GM21825 (cell line): ENCODE data around the gene APC.
A peak's percentile ranks its signal among the peaks of the same experiment; 100 is the strongest.
"Not testable (repeated sequence)": the region's sequence is repeated elsewhere in the genome, so short reads cannot be mapped to it uniquely, and the experiment has no call there.

Source experiments
- ATAC-seq: cut with Tn5 transposase; IDR thresholded peaks from one replicate; pipeline ENCODE4 v1.9.1; 2021; ENCODE audit warnings: mild to moderate bottlenecking, moderate library complexity; ENCODE audit not compliant: unreplicated experiment

APC gene

DNA sequence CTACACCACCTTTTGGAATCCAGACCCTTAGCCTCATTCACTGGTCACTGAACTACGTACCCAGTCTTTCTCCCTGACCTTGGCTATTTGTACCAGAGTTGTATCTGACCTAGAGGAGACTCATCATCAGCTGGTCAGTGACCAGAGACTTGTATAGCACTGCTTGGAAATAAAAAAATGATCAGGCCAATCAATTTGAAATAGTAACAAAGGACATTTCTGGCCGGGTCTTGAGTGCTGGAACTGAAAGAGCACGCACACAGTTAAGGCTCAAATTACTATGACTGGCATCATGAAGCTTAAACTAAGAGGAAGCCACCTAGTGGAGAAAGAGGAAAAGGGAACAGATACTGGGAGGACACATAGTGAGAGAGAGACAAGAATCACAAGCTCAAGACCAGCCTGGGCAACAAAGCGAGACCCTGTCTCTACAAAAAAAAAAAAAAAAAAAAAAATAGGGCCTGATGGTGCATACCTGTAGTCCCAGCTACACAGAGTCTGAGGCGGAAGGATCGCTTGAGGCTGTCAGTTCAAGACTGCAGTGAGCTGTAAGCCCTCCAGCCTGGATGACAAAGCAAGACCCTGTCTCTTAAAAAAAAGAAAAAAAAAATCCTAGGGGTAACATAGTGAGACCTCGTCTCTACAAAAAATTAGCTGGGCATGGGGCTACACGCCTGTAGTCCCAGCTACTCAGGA lies 110.6 kb downstream of the APC start:
- ATAC-seq = peak; percentile 99

DNA sequence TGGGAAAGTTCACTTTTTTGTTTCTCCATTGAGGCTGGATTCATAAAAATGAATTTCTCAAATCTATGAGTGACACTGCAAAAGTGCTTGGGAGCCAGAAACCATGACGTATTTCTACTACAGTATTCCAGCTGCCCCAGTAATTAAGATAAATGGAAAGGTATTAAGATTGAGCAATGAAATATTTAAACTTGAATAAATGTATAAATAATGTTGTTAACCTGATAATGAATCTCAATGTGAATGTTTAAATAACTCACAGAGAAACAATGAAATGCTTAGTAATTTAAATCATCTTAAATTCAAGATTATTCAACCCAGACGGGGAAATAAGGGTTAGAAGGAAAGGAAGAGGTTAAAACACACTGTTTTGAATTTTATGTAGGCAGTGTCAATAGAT lies 112.2 kb downstream of the APC start:
- ATAC-seq = no peak

DNA sequence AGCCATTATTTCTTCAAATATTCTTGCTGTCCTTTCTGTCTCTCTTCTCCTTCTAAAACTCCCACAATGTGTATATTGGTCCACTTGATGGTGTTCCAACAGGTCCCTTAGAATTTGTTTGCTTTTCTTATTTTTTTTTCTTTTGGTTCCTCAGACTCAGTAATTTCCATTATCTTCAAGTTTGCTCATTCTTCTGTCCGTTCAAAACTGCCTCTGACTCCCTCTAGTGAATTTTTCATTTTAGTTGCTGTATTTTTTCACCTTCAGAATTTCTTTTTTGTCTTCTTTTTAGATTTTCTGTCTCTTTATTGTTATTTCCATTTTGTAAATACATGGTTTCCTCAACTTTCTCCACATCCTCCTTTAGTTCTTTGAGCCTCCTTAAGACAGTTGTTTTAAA lies 117.0 kb downstream of the APC start:
- ATAC-seq = no peak

DNA sequence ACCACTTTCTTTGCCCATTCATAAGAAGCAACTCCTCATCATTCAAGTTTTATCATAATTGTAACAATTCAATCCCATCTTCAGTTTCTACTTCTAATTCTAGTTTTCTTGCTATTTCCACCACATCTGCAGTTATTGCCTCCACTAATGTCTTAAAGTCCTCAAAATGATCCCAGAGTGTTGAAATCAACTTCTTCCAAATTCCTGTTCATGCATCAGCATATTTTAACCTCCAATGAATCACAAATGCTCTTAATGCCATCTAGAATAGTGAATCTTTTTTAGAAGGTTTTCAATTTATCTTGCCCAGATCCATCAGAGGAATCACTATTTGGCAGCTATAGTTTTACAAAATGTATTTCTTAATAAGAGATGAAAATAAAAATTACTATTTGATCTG lies 120.2 kb downstream of the APC start:
- ATAC-seq = no peak

DNA sequence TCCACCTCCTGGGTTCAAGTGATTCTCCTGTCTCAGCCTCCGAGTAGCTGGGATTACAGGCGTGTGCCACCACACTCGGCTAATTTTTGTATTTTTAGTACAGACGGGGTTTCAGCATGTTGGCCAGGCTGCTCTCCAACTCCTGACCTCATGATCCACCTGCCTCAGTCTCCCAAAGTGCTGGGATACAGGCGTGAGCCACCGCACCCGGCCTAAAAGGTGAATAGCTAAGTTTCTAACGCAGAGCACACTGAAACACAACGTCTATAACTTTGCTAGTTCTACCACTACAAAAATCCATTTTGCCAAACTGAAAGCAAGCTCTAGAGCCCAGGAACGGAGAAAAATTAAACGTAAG lies 122.9 kb downstream of the APC start:
- not testable (repeated sequence) for ATAC-seq

DNA sequence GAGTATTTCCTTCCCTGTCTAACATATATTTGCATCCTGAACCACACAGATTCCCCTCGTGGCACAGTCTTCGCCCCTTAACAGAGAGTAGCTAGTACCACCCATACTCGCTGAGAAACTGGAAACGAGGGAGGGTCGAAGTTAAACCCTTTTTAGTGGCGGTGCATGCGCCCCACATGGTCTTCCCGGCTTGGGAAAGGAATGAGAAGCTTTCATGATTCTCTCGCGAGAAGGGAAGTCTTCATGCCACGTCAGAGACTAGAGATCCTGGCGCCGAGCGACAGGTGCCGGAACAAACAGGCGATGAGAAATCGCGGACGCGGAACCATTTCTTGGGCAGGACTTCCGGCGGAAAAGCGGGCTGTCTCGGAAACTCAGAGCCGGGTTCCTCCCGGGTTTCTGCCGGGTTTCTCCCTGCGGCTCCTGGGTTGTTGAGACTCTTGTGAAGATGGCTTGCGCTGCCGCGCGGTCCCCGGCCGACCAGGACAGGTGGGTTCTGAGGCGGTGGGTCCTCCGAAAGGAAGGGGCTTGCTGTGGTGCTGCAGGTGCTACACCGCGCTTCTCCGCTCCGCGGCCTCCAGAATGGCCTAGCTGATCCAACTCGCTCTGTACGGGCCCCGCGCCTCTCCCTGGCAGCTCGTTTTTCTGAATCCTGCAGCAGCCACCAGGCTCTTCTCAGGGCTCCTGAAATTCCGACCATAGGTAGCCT lies 123.4 kb downstream of the APC start, which contains the start of gene SRP19:
TSS of gene SRP19 (plus strand) at position 359 of the 709 bp plus-strand sequence. CDS start at position 449, 90 bp downstream.
- peak; percentile 99 for ATAC-seq

DNA sequence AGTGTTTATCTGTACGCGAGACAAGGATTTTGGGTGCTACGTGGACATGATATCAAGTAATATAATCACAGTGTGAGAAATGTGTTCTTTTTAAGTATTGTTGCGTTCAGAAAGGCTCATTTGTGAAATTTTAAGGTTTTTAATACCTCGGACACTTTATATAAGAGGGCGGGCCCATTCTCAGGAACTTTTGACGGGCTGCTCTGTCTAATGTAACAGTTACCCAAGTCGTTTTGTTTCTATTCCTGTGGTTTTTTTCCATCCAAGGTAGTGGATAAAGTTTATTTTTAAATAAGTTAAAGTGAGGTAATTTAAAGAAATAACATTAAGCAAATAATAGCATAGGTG lies 123.9 kb downstream of the APC start:
- no peak for ATAC-seq

DNA sequence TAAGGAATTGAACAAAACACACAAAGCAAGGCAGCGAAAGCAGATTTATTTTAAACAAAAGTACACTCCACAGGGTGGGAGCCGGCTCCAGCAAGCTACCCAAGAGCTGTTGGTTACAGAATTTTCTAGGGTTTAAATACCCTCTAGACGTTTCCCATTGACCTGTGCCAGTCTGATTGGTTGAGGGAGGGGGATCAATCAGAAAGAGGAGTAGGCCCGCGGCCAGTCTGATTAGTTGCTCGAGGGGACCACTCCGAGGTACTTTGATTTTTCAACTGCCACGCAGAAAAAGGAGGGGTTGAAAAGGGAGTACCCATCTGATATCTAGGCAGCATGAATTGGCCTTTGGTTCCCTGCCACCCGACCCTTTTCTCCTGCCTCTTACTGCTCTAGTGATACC lies 124.4 kb downstream of the APC start:
- ATAC-seq = no peak

DNA sequence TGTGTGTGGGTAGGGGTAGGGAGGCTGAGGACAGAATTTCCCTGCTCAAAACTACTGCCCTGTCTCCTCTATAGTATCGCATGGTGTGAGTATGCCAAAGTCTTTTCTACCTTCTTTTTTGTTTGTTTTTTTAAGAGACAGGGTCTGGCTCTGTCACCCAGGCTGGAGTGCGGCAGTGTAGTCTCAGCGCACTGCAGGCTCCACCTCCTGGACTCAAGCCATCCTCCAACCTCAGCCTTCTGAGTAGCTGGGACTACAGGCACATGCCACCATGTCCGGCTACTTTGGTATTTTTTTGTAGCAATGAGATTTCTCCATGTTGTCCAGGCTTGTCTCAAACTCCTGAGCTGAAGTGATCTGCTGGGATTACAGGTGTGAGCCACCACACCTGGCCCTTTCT lies 125.9 kb downstream of the APC start:
- ATAC-seq = no peak

DNA sequence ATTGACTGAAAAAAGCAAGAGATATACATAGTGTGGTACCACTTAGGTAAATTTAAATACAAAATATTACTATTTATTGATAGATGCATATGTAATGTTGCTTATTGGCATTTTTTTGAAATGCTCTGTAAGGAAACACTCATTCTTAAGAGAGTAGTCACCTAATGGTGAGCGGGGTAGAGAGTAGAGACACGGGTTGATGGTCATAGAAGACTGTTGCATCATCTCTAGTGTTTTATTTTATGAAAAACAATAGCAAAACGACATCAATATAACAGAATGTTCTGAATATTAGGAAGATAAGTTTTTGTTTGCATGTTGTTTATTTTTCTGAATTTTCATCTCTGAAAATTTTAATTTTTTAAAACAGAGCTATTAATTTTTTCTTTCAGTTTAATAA lies 127.4 kb downstream of the APC start:
- no peak for ATAC-seq

DNA sequence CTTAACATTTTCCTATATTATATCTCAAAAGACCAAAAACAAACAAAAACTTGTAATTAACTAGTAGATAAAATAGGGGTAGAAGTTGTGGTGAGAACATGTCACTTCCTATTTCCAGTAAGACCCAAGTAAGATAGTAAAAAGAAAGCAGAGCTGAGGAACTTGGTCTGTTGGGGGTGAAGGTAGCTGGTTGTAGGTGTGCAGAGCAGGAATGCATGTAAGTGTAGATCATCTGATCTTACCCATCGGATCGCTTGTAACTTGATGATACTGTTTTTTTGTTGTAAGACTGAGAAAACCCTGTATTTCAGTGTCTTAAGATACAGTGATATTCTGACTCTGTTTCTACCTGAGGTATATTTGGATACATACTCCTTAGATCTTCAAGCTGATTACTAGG lies 129.1 kb downstream of the APC start:
- ATAC-seq = no peak

DNA sequence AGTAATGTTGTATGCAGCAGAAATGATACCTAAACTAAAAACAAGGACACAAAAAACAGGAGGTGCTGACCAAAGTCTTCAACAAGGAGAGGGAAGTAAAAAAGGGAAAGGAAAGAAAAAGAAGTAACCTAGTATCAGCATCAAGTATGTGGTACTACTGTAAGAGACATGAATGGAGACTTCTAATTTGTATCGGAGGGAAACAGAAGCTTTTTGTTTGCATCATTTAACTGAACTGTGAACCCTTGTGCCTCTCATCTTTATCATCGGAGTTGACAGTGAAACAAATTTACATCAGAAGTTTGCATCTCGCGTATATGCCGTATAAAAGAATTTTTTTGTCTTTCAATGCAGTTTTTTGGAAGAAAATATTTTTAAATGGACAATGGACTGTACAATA lies 129.7 kb downstream of the APC start:
- ATAC-seq = no peak

DNA sequence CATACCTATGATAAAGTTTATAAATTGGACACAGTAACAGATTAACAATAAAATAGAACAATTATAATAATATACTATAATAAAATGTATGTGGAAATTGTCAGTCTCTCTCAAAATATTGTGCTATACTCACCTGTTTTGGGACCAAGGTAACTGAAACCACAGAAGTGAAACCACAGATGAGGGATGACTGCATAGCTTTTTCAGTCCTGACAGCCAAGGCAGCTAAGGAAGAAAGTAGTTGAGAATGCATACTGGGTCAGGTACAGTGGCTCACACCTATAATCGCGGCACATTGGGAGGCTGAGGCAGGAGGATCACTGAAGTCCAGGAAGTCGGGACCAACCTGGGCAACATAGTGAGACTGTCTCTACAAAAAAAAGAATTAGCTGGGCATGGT lies 132.3 kb downstream of the APC start:
- peak; percentile 73 for ATAC-seq

DNA sequence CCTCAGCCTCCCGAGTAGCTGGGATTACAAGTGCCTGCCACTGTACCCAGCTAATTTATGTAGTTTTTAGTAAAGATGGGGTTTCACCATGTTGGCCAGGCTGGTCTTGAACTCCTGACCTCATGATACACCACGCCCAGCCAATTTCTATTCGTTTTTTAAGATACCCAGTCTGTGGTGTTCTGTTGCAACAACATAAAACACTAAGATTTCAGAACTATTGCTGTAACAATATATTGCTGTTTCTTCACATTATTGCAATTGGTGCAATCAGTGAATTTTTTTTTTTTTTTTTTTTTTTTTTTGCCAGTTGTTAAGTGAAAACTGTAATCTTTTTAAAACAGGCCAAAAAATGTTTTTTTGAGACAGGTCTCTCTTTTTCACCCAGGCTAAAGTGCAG lies 133.3 kb downstream of the APC start:
- ATAC-seq = no peak

DNA sequence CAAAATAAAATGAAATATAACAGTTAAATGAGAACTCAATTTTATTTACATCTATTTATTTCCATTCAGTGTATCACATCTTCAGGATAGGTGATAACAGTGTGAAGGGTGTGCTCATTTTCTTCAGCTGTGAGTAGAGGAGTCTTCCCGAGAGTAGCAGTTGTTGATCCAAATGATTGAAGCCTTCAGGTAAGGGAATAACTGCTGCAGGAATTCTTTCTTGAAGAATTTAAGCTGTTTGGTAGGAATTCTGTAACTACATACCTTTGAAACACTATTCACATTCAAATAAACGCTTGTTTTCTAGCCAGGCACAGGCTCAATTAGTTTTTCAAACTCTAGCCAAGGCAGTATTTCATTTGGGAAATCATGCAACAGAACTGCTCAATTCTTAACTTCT lies 138.7 kb downstream of the APC start:
- ATAC-seq = no peak

DNA sequence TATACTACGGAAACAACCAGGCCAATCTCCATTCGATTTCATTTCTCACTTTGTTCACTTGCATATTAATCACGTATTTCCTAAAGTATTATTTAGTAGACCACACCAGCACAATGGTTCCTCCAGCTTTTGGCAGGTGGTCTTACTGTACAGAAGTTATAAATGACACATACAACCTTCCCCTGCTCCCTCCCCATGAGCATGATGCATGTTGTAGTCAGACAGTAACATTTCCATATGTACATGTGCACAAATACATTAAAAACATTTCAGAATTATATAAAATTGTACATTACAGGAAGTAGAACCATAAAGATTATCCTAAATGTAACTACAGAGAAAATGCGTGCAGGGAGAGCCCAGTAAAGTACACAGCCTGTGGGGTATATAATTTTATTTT lies 140.4 kb downstream of the APC start:
- no peak for ATAC-seq

DNA sequence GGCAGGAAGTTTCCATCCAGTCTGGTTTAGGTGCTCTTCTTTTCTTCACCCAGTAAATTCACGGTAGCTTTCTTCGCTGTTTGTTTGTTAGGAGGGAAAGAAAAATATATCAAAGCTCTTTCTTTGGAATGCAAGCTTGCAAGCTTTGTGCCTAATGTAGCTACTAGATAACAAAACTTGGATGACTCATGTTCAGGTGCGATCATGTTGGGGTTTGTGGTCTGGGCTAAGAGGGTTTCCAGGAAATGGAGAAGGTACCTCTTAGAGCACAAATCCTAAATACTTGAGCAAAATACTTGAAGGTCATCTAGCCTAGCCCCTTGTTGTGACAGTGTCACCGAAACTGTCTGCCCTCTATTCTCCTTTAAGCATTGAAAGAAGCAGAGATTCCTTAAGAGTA lies 141.1 kb downstream of the APC start:
- peak; percentile 63 for ATAC-seq

DNA sequence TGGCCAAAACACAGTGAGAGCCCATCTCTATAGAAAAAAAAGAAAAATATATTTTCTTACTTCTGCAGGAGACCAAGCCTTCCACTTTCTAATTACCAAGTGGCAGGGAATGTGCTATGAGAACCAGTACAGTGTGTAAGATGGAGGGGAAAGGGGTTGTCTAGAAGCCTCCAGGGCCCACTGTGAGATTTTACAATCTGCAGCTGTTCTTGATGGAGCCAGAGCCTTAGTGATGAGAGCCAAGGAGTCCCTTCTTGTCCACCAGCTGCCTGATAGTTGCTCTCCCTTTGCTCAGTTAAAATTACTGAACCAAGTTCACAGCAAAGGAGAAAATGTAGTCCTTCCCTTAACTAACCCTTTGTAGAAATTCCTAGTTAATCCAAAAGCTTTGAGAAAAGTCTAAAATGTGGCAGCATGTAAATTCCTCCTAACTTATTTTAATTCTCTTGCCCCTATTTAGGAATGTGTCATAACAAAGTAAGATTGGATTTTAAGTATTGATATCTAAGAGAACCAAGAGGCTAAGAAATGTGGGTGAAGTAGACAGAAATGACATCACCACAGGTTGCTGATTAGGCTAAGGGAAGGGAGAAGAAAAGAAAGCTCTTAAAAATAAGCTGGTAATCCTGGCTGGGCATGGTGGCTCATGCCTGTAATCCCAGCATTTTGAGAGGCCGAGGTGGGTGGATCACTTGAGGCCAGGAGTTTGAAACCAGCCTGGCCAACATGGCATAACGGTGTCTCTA lies 142.7 kb downstream of the APC start:
- no peak for ATAC-seq

DNA sequence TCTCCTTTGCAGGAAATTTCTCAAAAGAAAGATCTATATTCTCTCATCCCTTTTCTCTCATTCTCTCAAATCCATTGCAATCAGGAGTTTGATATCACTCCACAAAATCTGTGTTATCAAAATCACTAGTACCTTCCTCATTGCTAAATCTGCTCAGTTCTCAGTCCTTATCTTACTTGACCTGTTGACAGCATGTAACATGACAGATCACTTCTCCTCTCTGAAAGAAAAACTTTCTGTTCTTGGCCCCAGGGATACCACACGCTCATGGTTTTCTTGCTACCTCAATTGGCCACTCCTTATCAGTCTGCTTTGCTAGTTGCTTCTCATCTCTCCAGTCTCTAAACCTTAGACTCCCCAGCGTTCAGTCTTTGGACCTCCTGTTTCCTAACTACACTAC lies 145.5 kb downstream of the APC start:
- no peak for ATAC-seq

DNA sequence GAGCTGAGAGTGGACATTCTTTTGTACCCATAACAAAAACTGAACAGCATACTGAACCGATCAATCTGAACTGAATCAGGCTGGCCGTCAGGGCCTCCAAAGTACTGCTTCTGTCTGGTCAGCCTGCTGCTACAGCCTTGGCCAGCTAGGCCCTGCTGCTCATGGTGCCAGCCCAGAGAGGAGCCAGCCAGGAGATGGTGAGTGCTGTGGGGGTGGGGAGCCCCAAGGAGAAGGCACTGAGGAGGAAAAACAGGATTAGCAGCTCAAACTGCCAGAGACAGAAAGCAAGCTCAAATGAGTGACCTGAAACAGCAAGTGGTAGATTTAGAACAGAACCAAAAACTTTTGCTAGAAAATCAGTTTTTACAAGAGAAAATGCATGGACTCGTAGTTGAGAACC lies 147.3 kb downstream of the APC start:
- ATAC-seq = no peak

DNA sequence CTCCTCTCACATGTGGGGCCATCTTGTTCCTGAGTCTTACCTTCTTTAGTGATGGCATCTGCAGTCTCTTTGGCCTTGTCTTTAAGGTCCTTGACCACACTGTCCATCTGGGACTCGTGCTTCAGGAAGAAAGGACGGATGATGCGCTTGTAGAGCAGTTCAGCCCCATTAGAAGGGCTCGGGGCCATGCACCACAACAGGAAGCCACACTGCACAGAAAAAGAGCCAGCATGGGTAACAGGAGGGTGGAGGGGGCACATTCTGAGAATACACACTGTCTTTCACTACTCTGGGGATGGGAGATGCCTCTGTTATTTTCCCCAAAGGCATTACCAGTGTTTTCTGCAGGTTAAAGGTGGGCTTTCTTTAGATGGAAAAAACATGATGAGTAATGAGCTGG lies 149.3 kb downstream of the APC start:
- ATAC-seq = no peak

DNA sequence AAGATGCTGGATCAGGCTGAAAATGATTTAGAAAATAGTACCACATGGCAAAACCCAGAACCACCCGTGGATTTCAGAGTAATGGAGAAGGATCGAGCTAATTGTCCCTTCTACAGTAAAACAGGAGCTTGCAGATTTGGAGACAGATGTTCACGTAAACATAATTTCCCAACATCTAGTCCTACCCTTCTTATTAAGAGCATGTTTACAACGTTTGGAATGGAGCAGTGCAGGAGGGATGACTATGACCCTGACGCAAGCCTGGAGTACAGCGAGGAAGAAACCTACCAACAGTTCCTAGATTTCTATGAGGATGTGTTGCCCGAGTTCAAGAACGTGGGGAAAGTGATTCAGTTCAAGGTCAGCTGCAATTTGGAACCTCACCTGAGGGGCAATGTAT lies 154.4 kb downstream of the APC start:
- not testable (repeated sequence) for ATAC-seq
